ENCODE data around the gene SPECC1.

DNA sequence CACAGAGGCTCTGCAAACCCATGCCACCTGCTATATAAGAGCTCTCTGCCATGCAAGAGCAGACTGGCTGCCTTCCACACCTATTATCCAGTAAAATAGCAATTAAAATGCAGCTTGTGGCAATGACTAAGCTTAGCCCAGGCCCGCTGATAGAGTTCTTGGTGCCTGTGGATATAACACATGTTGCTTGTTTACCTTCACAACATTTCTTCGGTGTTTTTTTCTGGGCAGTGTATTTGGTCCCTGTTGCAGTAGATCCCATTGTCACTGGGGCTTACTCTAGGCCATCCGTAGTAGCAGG lies 63.5 kb downstream of the SPECC1 start:
- TF ChIP-seq, protein P1, sequence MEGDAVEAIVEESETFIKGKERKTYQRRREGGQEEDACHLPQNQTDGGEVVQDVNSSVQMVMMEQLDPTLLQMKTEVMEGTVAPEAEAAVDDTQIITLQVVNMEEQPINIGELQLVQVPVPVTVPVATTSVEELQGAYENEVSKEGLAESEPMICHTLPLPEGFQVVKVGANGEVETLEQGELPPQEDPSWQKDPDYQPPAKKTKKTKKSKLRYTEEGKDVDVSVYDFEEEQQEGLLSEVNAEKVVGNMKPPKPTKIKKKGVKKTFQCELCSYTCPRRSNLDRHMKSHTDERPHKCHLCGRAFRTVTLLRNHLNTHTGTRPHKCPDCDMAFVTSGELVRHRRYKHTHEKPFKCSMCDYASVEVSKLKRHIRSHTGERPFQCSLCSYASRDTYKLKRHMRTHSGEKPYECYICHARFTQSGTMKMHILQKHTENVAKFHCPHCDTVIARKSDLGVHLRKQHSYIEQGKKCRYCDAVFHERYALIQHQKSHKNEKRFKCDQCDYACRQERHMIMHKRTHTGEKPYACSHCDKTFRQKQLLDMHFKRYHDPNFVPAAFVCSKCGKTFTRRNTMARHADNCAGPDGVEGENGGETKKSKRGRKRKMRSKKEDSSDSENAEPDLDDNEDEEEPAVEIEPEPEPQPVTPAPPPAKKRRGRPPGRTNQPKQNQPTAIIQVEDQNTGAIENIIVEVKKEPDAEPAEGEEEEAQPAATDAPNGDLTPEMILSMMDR (IDR thresholded peaks at IDR 0.05) = no peak
- no peak for TF ChIP-seq EZH2 (IDR thresholded peaks at IDR 0.05)
